ENCODE results near the gene BCL2L2. TPM values are rescaled to one million over a fixed set of nuclear protein-coding genes. Genes with fewer than 3 reads are reported as not detected.

BCL2L2 gene
- total and polyA plus RNA-seq, 2 of the 8 experiments (the other 6 are each of a cell fraction or from before 2014, with no cell fraction given): 9.3 to 13.8 TPM

- TF ChIP-seq PHF8 (conservative IDR thresholded peaks at IDR 0.05; ENCODE audit: low read depth, low read length) (peak; percentile 63), EGR1 (IDR thresholded peaks at IDR 0.05; ENCODE audit: borderline replicate concordance, low read depth, low read length) (no peak), TBP (IDR thresholded peaks at IDR 0.05; ENCODE audit: low read depth, low read length) (peak; percentile 53), GTF2F1 (IDR thresholded peaks at IDR 0.05; ENCODE audit: borderline replicate concordance, low read depth, low read length) (no peak), CBX8 (IDR thresholded peaks at IDR 0.05; ENCODE audit: borderline replicate concordance, low read depth, low read length) (no peak), RFX5 (IDR thresholded peaks at IDR 0.05; ENCODE audit: borderline replicate concordance, low read depth, low read length) (no peak), USF2 (IDR thresholded peaks at IDR 0.05; ENCODE audit: low read length) (no peak)
Observed at GRCh38 chr14:23321572-23322547, 15.2 kb downstream of the BCL2L2 start (continued).

Measured in H1 (cell line).